NCI-H146 (cell line): ENCODE results near the gene STARD6.
A peak's percentile ranks its signal among the peaks of the same experiment; 100 is the strongest.
"Not testable (repeated sequence)": the region's sequence is repeated elsewhere in the genome, so short reads cannot be mapped to it uniquely, and the experiment has no call there.

Experiments
- DNase-seq: peaks from one replicate; lab custom pipeline; 2025; lab: John Stamatoyannopoulos, UW

STARD6 gene

DNA sequence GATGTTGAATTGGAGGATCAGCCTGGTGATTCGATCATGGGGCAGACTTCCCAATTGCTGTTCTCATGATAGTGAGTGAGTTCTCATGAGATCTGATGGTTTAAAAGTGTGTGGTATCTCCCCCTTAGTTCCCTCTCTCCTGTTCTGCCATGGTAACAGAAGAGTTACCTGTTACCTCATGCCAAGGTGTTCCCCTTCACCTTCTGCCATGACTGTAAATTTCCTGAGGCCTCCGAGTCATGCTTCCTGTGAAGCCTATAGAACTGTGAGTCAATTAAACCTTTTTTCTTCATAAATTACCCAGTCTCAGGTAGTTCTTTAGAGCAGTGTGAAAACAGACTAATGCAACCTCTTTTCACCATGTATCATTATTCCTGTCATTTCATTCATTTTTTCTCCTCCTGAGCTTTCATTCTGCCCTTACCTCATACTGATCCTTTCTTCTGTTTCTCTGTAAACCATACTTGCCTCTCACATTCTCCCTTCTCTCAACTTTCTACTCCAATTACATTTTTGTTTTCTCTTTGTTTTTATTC is 22.0 kb downstream of the STARD6 start:
- no peak for DNase-seq

DNA sequence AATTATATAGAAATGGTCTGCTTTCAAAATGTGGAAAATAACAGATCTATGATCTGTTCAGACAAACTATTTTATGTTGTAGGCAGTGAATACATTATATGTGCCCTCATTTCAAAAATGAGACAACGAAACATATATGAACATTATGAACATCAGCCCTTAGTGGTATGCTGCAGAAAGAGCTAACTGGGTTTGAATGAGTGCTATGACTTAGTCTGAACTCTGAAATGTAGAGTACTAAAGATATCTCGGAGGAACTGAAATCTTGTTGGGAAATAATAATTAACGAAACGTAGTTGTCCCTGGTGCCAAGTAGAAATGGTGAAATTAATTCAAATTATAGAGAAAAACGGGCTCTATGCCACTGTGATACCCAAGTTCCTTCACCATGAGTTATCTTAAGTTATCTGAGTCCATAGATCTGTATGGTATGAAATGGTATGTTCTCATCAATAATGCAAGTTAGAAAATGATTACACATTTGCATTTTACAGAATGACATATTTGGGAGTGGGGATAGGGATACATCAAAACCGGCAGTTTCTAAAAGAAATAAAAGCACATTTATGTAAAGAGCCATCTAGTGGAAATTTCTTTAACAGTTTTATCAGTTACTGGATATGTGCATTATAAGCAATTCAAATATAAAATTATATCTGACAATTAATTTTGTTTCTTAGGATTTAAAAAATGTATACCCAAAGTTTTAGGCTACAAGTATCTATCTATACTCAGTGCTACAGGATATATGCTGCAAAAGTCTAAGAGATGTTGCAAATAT is 26.7 kb downstream of the STARD6 start:
- DNase-seq: no peak

DNA sequence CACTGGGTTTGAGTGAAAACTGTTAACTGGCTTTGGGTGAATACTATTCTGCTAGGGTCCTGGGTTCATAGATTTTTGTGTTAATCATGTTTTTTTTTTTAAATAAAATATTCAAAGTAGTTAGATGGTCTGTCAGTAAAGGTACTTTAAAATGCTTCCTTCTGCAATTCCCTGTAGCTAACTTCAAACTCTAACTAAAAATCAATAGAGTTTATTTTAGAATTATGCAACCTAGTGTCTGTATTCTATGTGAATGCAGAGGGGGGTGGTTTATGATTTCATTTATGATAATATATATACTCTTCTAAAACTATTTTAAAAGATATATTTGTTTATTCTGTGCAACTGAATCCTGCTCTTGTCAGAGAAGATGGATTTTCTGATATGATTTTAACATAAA is 27.9 kb downstream of the STARD6 start:
- DNase-seq: no peak

DNA sequence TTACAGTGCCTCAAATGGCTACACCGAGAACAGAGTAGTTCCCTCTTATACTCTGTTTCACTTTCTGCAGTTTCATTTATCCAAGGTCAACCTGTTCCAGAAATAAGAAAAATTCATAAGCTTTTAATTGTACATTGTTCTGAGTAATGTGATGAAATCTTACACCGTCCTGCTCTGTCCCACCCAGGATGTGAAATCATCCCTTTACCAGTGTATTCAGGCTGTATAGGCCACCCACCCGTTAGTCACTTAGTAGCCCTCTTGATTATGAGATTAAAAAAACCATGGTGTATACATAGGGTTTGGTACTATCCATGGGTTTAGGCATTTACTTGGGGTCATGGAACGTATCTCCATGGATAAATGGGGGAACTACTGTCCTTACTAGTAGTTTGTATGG is 29.8 kb downstream of the STARD6 start:
- no peak for DNase-seq

DNA sequence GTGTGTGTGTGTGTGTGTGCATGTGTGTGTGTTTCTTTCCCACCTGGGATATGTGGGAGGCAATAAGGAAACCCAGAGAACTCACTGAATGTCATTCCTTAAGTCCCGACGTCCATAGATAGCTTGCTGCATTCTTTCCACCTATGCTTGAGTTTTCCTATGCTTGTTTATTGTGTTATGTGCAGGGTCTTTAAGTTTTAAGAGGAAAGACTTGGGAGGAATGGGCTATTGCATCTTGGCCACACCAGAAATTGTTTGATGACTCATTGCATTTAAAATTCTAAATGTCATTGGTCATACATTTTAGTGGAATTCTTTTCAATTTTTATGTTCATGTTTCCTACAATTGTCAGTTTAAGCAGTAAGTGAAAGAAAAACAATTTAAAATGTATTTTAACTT is 33.7 kb downstream of the STARD6 start:
- no peak for DNase-seq

DNA sequence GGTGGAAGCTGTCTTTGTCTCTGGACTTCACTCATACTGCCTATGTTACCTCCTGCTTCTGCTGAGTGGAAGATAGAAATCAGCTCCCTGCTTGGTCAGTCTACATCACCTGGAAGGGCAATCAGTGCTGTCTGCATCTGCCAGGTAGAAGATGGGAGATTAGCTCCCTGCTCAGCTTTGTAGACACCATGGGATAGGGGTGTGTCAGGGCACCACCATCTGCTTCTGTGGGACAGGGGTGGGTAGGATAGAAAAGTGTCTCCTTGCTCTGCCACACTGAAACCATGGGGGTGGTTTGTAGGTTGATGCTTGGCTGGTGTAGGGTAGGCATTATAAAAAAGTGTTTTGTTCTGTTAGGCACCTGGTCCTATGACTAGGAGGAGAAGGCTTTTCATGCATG is 34.1 kb downstream of the STARD6 start:
- no peak for DNase-seq

DNA sequence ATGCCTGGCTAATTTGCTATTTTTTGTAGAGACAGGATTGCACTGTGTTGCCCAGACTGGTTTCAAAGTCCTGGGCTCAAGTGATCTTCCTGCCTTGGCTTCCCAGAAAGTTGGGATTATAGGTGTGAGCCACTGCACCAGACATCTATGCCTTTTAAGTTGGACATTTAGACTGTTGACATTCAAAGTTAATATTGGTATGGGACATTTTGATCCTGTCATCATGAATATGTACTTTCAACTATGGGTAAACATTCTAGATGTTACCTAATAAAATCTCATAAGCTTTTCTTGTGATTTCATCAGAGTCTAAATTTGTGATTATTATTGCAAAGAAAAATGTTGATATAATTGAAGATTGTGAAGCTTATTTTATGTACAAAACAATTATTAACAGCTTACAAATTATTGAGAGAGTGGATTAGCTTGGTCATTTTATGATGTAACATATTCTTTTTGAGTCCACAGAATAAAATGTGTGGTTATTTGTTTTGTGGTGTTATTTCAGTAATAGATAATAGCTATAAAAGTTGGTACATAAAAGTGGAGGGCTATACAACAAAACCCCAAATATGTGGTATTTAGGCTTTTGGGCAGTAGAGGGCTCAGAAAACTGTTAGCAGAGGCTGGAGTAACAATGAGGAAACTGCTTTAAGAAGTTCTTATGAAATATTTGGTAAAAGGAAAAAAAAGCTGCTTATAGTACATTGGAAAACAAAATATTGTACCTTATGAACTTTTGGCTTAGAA is 41.4 kb downstream of the STARD6 start:
- no peak for DNase-seq

DNA sequence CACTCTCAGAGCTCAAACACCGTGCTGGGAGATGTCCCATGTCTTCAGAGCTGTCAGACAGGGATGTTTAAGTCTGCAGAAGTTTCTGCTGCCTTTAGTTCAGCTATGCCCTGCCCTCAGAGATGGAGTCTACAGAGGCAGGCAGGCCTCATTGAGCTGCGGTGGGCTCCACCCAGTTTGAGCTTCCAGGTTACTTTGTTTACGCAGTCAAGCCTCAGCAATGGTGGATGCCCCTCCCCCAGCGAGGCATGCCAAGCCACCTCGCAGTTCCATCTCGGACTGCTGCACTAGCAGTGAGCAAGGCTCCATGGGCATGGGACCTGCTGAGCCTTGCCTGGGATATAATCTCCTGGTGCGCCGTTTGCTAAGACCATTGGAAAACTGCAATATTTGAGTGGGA is 48.1 kb downstream of the STARD6 start:
- peak; percentile 20 for DNase-seq

DNA sequence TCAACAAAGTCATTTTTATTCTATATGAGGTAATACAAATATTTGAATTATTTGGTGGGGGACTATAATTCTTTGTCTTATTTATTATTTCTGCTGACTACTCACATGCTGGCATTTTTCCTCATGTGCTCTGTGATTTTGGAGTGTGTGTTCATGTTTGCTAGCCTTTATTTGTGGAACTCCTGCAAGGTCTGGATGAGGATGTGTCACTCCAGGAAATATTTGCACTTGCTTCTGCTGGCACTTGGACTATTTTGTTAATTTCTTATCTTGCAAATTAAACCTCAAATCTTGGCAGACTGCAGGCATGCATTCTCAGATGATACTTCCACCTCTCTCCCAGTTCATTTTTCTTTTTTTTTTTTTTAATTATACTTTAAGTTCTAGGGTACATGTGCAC is 54.2 kb downstream of the STARD6 start:
- DNase-seq: no peak

DNA sequence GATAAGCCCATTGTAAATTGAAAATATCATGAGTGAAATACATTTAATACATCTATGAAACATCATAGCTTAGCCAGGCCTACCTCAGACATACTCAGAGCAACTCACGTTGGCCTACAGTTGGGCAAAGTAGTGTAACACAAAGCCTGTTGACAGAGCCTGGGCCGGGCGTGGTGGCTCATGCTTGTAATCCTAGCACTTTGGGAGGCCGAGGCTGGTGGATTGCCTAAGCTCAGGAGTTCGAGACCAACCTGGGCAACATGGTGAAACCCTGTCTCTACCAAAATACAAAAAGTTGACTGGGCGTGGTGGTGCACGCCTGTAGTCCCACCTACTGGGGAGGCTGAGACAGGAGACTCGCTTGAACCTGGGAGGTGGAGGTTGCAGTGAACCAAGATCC is 58.7 kb downstream of the STARD6 start:
- DNase-seq: not testable (repeated sequence)

DNA sequence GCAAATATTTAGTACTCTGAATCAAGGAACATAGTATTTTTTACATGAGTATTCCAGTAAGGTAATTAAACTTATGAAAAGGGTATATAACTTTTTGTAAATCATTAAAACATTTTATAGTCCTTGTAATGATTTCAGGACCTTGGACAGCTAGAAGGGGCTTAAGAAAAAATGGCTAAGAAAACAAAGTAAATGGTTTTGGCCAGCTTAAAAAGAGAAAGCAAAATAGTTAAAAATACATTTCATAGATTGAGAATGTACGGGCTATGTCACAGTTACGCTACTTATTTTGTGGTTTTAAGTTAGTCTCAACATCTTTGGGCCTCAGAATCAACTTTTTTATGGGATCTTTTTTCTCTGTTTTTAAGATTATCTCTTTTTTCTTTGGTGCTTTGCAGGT is 61.6 kb downstream of the STARD6 start:
- no peak for DNase-seq

DNA sequence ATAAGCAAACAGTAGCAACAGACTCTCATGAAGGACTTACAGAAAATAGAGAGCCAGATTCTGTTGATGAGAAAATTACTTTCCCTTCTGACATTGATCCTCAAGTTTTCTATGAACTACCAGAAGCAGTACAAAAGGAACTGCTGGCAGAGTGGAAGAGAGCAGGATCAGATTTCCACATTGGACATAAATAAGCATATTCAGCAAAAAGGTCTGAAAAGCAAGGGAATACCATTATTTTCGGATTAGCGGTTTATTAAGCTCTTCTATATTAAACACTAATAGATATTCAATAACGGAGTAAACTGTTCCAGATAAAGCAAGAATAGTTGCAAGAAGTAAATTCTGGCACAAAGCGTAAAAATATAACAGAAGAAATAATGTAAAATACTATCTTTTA is 63.4 kb downstream of the STARD6 start:
- DNase-seq: no peak

DNA sequence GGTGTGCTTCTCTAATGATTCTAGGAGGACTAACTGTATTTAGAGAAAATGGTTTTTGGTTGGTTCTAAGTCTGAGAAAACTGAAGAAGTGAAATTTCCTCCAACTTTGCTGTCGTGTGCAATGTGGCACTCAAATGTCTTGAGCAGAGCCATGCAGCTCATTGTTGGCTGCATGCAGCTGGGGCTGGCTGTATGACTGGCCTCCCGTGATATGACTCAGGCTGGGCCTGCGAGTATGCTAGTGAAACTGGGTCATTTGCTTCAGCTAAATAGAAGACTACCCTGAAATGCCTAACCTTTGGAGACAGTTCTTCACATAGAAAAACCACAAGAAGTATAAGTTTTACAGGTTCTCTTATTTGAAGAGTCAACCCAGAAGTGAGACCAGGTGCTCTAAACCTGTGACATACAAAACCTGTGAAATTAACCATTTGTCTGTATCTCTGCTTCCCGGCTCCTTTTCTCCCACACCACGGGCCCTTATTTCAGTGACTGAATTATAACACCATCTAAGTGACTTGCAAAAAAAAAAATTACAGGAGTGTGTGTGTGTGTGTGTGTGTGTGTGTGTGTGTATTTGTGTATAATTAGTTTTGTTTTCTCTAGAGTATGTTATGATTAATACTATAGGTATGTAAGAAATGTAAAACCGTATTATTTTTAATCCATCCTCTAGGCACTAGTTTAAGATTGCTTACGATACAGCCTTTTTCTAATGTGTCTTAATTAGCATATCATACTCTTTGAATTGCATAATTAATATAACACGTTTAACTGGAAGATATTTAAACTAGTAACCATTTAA is 72.5 kb downstream of the STARD6 start:
- no peak for DNase-seq

DNA sequence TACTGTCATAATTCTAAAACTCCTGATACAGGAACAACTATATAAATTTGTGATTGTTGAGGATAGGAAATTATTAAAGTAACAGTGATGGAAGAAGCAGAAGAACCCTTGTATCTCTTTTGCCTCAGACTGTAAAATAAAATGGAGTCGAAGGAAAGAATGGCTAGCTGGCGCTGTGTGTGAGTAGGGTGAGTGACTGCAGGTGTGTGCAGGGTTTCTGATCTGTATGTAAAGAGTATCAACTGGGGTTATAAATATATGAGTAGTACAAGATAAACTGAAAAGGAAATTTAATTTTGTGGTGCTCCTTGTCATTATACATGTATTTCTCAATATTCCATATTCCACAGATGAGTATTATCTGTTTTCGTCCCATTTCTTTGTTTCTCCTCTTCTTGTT is 73.1 kb downstream of the STARD6 start:
- no peak for DNase-seq

DNA sequence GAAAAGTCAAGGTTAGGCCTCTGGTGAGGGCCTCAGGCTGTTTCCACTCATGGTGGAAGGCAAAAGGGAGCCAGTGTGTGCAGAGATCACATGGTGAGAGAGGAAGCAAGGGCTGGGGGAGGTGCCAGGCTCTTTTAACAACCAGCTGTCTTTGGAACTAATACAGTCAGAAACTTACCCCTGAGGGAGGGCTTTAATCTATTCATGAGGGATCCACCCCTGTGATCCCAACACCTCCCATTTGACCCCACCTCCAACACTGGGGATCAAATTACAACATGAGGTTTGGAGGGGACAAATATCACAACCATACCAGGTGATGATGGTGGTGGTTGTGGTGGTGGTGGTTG is 77.5 kb downstream of the STARD6 start:
- no peak for DNase-seq

DNA sequence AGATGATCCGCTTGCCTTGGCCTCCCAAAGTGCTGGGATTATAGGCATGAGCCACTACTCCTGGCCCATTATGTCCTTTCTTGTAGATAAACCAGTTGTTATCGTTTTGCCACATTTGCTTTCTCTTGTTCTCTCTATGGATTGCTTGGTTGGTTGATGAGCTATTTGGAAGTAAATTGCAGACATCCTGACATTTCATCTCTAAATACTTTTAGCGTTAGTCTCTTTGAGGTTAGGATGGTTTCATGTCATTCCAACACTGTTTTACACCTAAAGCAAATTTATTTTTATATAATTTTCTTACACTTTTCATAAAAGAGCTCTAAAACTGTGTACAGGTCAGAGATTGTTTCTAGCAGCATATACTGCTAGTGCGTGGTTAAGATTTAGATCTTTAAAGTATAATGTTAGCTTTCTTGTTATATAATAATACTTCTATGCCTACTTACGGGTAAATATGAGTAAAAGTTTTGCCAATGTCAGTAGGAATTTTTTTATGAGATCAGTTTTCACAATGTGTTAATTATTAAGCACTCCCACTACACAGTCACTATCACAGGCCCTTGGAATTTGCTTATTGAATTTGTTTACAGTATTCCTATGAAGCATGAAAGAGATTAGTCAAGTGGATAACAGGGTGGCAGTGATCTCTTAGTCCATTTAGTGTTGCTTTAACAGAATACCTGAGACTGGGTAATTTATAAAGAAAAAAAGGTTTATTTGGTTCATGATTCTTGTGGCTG is 78.0 kb downstream of the STARD6 start:
- no peak for DNase-seq

DNA sequence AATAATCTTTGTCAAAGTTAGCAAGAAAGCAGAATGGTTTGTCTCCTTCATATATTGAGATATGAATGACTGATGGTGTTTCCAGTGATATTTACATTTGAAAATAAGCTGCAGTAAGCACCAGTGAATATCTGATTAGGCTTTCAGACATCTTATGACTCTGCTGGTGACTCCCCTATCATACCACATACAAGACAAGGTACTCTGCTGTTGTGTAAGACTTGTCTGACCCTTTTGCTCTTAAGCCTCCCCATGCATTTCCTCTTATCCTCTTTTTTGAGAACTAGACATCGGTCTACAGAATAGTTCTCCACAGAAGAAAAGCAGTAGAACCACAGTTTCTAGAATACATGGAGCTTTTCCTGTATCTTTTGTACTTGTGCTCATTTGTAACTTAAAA is 79.0 kb downstream of the STARD6 start:
- DNase-seq: no peak

DNA sequence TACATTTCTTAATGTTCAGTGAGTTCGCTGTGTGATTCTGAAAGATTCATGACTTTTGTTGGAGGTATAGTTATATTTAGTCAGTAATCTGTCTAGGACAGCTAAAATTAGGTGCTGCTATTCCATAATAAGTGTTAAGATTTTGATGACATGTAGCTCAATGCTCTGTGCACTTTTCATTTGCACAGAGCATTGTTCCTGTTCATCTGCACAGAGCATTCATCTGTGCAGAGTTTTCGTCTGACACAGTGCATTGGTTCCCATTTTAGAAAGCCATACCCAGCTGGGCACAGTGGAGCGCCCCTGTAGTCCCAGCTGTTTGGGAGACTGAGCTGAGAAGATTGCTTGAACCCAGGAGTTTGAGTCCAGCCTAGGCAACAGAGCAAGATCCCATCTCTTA is 79.8 kb downstream of the STARD6 start:
- DNase-seq: no peak
